Central memory CD8-positive, alpha-beta T cell (primary cell): ENCODE results near the gene IZUMO1.
A peak's percentile ranks its signal among the peaks of the same experiment; 100 is the strongest.
"Not testable (repeated sequence)": the region's sequence is repeated elsewhere in the genome, so short reads cannot be mapped to it uniquely, and the experiment has no call there.

Experiments
- ATAC-seq: fragments of 150-1000 bp; cut with Tn5 transposase; replicated peaks from 2 replicates; pipeline ENCODE4 v1.10.0; 2022; ENCODE audit warnings: mild to moderate bottlenecking, moderate FRiP score, moderate number of reproducible peaks; ENCODE audit not compliant: poor library complexity, severe bottlenecking; ENCODE audit errors: extremely low read depth
- DNase-seq, 2 donors: peaks; one replicate each; pipeline ENCODE4 v3.0.0; 2021; ENCODE audit warnings: low spot score in 2 of 2
- H3K27ac Mint-ChIP-seq: one replicate; pipeline ENCODE4 v1.8.0; 2022; ENCODE audit warnings: low read depth, mild to moderate bottlenecking, moderate library complexity, mixed read lengths
- H3K27me3 Mint-ChIP-seq: one replicate; pipeline ENCODE4 v1.8.0; 2022; ENCODE audit warnings: mixed read lengths
- H3K36me3 Mint-ChIP-seq: one replicate; pipeline ENCODE4 v1.8.0; 2022; ENCODE audit warnings: mild to moderate bottlenecking, moderate library complexity, mixed read lengths; ENCODE audit not compliant: insufficient read depth
- H3K4me1 Mint-ChIP-seq: one replicate; pipeline ENCODE4 v1.8.0; 2022; ENCODE audit warnings: mixed read lengths
- H3K4me3 Mint-ChIP-seq: one replicate; pipeline ENCODE4 v1.8.0; 2022; ENCODE audit warnings: mild to moderate bottlenecking, moderate library complexity, mixed read lengths
- H3K9me3 Mint-ChIP-seq: one replicate; pipeline ENCODE4 v1.8.0; 2022; ENCODE audit warnings: mixed read lengths

The IZUMO1 gene

DNA sequence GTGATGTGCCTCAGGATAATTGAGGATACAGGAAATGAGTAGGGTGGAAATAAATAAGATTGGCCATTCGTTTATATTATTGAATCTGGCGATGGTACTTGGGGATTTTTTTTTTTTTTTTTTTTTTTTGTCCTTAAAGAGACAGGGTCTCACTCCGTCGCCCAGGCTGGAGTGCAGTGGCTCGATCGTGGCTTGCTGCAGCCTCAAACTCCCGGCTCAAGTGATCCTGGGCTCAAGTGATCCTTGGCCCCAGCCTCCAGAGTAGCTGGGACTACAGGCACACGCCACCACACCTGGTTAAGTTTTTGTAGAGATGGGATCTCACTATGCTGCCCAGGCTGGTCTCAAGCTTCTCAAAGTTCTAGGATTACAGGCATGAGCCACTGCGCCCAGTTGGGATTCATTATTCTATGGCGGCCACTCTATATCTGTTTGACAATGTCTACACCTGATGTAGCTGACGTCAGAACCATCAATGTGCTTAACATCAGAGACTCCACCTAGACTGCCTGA lies 24.5 kb downstream of the IZUMO1 start:
- ATAC-seq (no peak), DNase-seq (no peak)
- Mint-ChIP-seq H3K9me3 (peaks cover 17% of the 10 kb centered on the region), H3K27me3 (no peaks in the 10 kb centered on the region), H3K4me3 (no peak overlapping the region), H3K27ac (no peak overlapping the region), H3K4me1 (peaks cover 32% of the 10 kb centered on the region), H3K36me3 (peaks cover 2% of the 10 kb centered on the region)

DNA sequence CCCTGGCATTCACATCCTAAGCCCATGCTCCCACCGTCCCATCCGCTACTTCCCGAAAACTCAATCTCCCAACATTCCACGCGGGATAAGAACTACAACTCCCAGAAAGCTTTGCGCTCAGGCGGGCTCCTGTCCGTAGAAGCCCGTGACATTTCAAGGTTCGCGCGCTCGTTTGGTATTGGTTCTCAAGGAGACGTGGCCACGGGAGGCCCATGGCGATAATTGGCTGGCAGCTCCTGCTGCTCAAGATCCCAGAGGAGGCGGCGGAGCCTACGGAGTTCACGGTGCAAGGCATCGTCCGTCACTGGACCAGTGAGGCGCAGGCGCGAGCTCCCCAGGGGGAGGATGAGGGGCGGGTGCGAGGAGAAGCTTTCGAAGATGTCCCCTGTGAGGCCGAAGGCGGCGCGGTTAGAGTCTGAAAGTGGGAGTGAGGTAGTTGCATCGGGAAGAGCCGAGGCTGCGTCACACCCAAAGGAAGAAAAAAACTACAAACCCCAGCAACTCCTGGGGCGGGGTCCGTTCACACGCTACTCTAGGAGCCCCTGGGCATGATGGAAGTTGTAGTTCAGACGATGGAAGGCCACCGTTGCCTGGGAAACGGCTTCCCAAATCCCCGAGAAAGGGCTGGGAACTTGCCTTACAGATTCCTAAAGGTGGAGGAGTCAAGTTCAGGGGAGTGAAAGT lies 26.0 kb downstream of the IZUMO1 start:
- Mint-ChIP-seq H3K4me1 (peaks cover 22% of the 10 kb centered on the region), H3K4me3 (peak overlapping the region; percentile 93), H3K36me3 (peaks cover 2% of the 10 kb centered on the region), H3K27me3 (no peaks in the 10 kb centered on the region), H3K9me3 (peaks cover 10% of the 10 kb centered on the region), H3K27ac (peak overlapping the region; percentile 93)
- DNase-seq = peak; percentile 75 to 85
- ATAC-seq = peak; percentile 88

DNA sequence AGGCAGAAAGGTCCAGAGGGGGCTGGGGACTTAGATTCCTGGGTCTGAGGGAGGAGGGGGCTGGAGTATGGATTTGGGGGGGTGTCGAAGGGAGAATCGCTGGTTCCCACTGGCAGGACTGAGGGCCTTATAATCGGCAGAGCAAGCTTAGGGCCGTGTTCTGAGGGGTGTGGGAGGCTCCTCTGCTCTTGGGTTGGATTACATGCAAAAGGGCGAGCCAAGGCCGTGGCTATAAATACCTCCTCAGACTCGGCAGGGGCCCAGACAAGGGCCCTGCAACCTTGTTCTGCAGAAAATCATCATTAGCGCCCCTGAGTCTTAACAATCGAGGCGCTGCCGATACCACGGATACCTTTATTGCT lies 26.5 kb downstream of the IZUMO1 start:
- peak; percentile 1 for ATAC-seq
- Mint-ChIP-seq H3K27me3 (no peaks in the 10 kb centered on the region), H3K36me3 (peaks cover 2% of the 10 kb centered on the region), H3K4me3 (peak overlapping the region; percentile 93), H3K9me3 (peaks cover 6% of the 10 kb centered on the region), H3K27ac (peak overlapping the region; percentile 93), H3K4me1 (peaks cover 18% of the 10 kb centered on the region)
- DNase-seq = no peak

DNA sequence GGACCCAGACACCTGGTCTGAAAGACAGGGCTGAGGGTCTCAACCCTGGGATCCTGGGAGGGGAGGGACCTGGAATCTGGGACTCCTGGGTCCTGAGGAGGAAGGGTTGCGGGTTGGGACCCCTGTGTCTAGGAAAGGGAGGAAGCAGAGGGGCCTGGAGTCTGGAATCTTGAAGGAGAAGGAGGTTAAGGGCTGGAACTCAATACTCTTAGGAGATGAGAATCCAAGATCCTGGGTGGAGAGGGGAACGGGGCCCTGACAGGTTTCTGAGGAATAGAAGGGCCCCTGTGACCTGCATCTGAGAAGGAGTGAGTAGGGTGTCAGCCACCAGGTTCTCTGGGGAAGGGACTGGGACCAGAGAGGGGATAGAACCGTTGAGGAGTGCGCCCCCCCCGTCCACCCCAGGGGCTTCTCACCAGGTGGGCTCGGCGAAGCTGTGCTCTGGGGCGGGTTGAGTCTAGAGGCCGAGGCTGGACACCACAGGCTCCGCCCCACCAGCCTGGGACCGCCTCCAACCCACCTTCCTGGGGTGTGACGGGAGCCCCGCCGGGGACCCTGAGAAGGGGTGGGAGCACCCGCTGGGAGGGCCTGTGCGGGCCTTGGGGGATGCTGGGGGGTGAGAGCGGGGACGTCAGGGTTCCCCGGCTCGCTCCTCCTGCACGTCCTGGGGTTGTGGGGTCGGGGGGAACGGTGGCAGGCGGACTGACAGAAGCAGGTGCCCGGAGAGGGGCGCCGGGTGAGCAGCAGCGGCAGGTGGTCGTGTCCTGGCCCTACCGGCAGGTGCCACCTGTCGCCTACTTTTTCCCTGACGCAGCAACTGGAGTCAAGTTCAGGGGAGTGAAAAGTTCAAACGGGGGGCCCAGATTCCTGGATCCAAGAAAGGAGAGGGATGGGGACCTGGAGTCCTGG lies 27.2 kb downstream of the IZUMO1 start, which contains the start of gene MAMSTR:
Gene MAMSTR, minus strand, starts transcription at position 463 of the 909 bp plus-strand sequence. CDS start 694 bp downstream, outside the sequence.
- Mint-ChIP-seq H3K4me1 (peaks cover 18% of the 10 kb centered on the region), H3K4me3 (peak within 1 kb of the TSS; percentile 93)

DNA sequence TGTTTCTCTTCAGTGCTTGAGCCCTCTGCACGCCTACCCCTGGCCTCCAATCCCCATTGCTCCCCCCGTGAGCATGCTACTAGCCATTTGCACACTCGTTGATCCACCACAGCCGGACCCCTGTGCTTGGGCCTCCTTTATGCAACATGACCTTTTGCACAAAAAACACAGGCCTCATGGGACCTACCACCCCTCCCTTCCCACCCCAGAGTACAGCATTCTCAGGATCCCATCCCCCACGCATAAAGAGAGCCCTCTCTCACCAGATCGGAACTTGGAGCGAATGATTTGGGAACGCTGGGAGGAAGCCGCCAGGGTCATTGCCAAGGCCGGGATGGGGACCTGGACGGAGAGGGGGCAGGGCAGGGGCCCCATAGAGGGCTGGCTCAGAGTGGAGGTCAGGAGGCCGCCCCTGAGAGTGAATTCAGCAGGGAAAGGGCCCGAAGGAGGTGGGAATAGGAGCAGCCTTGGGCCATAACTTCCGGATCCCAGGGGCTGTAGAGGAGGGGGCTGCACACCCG lies 27.9 kb downstream of the IZUMO1 start:
- H3K27me3 Mint-ChIP-seq = no peaks in the 10 kb centered on the region
- H3K9me3 Mint-ChIP-seq = no peaks in the 10 kb centered on the region
- H3K27ac Mint-ChIP-seq = peak overlapping the region; percentile 53
- DNase-seq (no peak), ATAC-seq (no peak)
- peaks cover 2% of the 10 kb centered on the region for H3K36me3 Mint-ChIP-seq
- no peak overlapping the region for H3K4me3 Mint-ChIP-seq
- H3K4me1 Mint-ChIP-seq = peaks cover 25% of the 10 kb centered on the region

More for the DNA sequence above, 27.2 kb downstream of the IZUMO1 start, which contains the start of gene MAMSTR:
- no peak for DNase-seq
- ATAC-seq = no peak
- H3K9me3 Mint-ChIP-seq = no peaks in the 10 kb centered on the region
- H3K27ac Mint-ChIP-seq = peak within 1 kb of the TSS; percentile 93
- H3K36me3 Mint-ChIP-seq = peaks cover 2% of the 10 kb centered on the region
- H3K27me3 Mint-ChIP-seq = no peaks in the 10 kb centered on the region

DNA sequence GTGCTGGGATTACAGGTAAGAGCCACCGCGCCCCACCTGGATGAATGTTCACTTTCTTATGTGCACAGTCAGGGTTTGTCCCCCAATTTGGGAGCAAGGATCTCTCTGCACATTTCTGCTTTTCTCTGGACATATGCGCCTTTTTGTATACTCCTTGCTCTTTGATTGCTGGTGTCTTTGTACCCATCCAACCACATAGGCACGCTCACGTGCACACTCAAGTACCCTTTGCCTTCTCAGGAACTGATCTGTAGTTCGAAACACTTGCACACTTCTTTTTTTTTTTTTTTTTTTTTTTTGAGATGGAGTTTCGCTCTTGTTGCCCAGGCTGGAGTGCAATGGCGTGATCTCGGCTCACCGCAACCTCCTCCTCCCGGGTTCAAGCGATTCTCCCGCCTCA lies 28.6 kb downstream of the IZUMO1 start:
- H3K4me3 Mint-ChIP-seq, H3K27me3 Mint-ChIP-seq, H3K27ac Mint-ChIP-seq, H3K9me3 Mint-ChIP-seq, ATAC-seq, H3K36me3 Mint-ChIP-seq, DNase-seq: not testable (repeated sequence)
- H3K4me1 Mint-ChIP-seq = peaks cover 28% of the 10 kb centered on the region

DNA sequence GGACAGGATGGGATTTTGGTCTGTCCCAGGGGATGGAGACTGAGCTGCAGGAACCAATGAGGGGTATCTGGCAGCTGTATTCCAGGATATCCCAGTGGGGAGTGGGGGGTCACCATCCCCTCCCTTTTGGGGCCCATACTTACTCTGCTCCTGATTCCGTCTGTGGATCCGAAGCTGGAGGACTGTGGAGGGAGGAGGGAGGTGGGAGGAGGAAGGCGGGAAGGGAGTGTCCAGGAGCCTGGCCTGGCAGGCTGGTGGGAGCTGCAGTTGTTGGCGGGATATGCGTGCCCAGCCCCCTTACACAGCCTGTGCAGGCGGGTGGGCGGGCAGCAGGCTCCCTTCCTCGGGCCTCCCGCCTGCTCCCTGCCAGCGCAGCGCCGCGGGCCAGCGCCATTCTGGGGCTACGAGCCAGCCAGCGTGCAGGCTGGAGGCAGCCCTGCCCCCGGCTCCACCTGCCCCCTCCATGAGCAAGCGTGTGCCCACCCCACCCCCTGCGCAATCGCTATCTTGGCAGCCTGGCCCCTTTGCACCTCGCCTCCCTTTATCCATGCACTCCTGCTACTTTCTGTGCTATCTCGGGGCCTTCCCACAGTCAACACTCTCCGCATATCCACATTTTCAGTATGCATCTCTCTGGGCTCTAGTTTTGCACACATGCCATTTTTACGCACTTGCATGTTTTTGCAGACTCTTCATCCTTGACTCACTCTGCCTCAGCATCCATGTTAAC lies 30.0 kb downstream of the IZUMO1 start:
- Mint-ChIP-seq H3K9me3 (no peaks in the 10 kb centered on the region), H3K36me3 (peaks cover 5% of the 10 kb centered on the region), H3K4me1 (peaks cover 34% of the 10 kb centered on the region), H3K27me3 (no peaks in the 10 kb centered on the region), H3K4me3 (peak overlapping the region; percentile 11), H3K27ac (no peak overlapping the region)
- no peak for DNase-seq
- no peak for ATAC-seq

DNA sequence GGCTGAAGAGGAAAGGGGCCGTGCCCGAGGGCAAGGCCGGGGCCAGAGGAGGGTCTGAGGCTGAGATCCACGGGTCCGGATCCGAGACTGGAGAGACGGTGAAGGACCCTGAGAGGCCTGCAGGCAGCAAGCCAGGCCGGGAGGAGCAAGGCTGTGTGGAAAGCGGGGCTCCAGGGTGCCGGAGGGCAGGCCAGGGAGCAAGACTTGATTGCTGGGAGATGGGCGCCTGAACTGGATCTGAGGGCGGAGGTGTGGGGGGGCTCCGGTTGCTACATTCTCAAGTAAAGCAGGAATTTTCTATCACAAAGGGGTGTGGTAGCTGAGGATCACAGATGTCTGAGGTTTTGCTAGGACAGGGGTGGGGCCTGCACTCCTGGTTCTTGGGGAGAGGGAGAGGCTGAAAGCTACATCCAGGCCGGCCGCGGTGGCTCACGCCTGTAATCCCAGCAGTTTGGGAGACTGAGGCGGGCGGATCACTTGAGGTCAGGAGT lies 31.0 kb downstream of the IZUMO1 start:
- Mint-ChIP-seq H3K27me3 (no peaks in the 10 kb centered on the region), H3K9me3 (no peaks in the 10 kb centered on the region), H3K4me1 (peaks cover 29% of the 10 kb centered on the region), H3K4me3 (no peak overlapping the region), H3K27ac (no peak overlapping the region), H3K36me3 (peaks cover 3% of the 10 kb centered on the region)
- ATAC-seq (no peak), DNase-seq (no peak)

DNA sequence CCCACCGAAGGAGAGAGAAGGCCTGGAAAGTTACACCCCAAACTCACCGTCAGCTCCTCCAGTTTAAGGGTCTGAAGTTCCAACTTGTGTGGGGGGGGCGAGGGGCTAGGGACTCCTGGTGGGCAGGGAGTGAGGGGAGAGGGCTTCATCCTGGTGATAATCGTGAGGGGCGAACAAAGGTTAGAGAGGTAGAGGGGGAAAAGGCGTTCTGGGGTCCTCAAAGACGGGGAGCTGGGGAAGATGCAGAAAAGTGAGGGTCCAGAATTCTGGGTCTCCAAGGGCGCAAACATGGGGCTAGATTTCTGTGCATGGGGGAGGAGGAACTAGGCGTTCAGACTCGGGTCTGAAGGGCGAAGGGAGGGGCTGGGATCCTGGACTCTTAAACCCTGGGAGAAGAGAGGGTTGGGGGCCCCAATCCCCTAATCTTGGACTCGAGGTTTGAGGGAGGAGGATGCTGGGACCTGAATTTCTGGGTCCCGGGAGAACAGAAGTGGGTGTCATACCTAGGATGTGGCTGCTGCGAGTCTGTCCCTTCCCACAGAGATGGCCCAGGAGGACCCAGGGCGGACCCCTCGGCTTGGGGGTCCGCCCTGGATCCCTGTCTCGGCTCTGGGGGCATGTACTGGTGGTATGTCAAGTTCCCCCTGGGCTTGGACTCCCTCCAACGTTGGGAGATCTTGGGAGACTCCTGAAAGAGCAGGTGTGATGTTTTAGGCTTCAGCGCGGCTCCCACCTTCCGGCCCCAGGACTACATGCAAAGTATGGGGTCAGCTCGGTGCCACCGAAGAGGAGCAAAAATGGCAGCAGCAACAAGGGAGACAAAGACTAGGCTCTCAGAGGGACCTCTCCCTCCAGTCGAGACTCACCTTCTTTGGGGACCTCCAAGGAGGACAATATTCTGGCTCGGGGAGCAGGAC lies 31.7 kb downstream of the IZUMO1 start:
- ATAC-seq = no peak
- peaks cover 3% of the 10 kb centered on the region for H3K36me3 Mint-ChIP-seq
- peaks cover 24% of the 10 kb centered on the region for H3K4me1 Mint-ChIP-seq

DNA sequence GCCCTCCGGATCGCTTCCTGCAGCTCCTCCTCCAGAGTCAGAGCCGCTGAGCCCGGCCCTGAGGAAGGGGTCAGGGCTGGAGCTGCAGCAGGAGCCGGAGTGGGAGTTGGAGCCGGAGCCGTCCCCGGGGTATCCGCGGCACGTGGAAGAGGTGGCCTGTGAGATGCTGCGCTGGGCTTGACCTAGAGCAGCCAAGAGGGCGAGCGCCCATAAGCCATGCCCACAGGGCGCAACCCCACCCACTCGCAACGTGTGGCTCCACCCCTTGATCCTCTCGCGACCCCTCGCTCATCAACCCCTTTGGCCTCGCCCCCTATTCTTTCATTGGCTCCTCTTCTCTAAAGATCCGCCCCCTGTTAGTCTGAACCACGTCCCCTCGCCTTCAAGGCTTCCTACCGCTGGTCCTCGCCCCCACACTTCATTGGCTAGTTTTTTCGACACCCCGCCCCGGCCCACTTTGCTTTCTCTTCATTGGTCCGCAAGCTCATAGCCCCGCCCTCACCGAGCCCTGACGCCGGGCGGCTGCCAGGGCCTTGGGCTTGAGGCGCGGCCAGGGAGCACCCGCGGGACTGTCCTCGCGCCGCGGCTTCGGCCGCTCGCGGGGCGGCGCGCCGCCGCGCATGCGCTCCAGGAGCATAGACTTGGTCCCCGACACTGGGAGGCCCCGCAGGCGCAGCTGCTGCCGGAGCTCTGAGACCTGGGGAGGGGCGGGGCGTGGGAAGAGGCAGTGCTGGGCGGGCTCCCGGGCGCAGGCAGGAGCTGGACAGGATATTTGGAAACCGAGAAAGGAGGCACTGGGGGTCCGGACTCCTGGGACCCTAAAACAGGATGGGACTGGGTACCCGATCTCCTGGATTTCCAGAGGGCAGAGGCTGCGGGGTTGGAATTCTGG lies 32.6 kb downstream of the IZUMO1 start:
- ATAC-seq (peak; percentile 95), DNase-seq (peak; percentile 94 to 96)
- no peaks in the 10 kb centered on the region for H3K27me3 Mint-ChIP-seq
- peaks cover 3% of the 10 kb centered on the region for H3K36me3 Mint-ChIP-seq
- peak overlapping the region; percentile 77 for H3K4me3 Mint-ChIP-seq
- peak overlapping the region; percentile 5 for H3K27ac Mint-ChIP-seq
- peaks cover 24% of the 10 kb centered on the region for H3K4me1 Mint-ChIP-seq
- no peaks in the 10 kb centered on the region for H3K9me3 Mint-ChIP-seq

More for the DNA sequence above, 31.7 kb downstream of the IZUMO1 start:
- H3K9me3 Mint-ChIP-seq = no peaks in the 10 kb centered on the region
- DNase-seq = no peak
- peak overlapping the region; percentile 5 for H3K27ac Mint-ChIP-seq
- H3K4me3 Mint-ChIP-seq = peak overlapping the region; percentile 77
- no peaks in the 10 kb centered on the region for H3K27me3 Mint-ChIP-seq
